ENCODE measurements around the gene RNF41.
"Not testable (repeated sequence)": the region's sequence is repeated elsewhere in the genome, so short reads cannot be mapped to it uniquely, and the experiment has no call there.

The RNF41 gene

GRCh38 chr12:56221757-56222530 is at the start of gene RNF41:
TSS of gene RNF41 (minus strand) at chr12:56221922. CDS start at chr12:56214047, 7,875 bp downstream.
- DNase-seq (ENCODE audit: insufficient read length, low spot score): peak; percentile 99
- FAIRE-seq: peak; percentile 86

GRCh38 chr12:56271031-56271430 is 49.3 kb upstream of the RNF41 start:
- FAIRE-seq (no peak), DNase-seq (ENCODE audit: insufficient read length, low spot score) (peak; percentile 28)

GRCh38 chr12:56267443-56268071 is 45.8 kb upstream of the RNF41 start:
- FAIRE-seq (no peak), DNase-seq (ENCODE audit: insufficient read length, low spot score) (no peak)

GRCh38 chr12:56266693-56267442 is 45.1 kb upstream of the RNF41 start, which contains the start of gene COQ10A:
TSS of gene COQ10A (plus strand) at chr12:56266942. CDS start at chr12:56267119, 177 bp downstream.
- FAIRE-seq: peak; percentile 89
- DNase-seq (ENCODE audit: insufficient read length, low spot score): peak; percentile 90

DNA sequence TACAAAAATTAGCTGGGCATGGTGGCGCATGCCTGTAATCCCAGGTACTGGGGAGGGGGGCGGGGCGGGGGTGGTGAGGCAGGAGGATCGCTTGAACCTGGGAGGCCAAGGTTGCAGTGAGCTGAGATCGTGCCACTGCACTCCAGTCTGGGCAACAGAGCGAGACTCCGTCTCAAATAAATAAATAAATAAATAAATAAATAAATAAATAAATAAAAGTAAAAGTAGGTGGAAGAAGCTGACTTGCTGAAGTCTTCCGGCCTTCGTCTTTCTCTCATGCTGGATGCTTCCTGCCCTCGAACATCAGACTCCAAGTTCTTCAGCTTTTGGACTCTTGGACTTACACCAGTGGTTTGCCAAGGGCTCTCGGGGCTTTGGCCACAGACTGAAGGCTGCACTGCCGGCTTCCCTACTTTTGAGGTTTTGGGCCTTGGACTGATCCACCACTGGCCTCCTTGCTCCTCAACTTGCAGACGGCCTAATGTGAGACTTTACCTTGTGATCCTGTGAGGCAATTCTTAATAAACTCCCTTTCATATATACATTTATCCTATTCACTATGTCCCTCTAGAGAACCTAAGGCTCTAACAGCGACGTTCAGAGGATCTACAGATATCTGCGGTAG is 44.5 kb upstream of the RNF41 start:
- not testable (repeated sequence) for DNase-seq (ENCODE audit: insufficient read length, low spot score); FAIRE-seq

DNA sequence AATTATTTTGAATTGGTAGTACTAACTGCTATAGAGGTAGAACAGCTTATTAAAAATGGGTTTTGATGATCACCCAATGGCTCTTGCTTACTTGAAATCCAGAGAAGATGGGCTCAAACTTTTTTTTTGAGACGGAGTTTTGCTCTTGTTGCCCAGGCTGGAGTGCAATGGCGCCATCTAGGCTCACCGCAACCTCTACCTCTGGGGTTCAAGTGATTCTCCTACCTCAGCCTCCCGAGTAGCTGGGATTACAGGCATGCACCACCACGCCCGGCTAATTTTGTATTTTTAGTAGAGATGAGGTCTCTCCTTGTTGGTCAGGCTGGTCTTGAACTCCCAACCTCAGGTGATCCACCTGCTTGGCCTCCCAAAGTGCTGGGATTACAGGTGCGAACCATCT is 41.2 kb upstream of the RNF41 start:
- not testable (repeated sequence) for FAIRE-seq; DNase-seq (ENCODE audit: insufficient read length, low spot score)

DNA sequence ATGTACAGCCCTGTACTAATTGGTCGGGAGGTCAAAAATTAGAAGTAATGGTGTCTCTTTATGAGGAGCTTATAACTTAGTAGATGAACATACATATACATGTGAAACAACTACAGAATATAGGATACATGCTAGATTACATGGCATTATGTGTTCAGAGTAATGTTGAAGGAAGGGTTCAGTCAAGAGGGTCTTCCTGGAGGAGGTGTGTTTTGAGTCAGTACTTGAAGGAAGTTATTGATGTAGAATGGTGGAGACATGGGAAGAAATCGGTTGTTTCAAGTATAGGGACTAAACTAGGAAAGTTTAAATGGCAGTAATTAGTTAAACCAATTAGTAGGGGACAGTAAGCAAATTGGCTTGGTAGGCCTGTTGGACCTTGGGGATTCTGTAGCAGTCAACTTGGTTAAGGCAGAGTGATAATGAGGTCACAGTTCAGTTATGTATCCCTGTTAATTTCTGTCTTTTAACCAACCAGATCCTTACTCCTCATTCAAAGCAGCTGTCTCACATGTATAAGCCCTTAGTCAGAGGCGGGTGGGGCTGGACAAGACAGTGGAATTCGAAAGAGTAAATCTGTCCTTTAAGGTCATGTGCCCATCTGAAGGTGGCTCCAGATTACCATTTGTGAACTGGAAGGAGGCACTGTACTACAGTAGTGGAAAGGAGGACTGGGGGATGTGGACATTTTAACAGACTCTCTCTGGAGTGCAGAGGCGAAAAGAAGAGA is 39.9 kb upstream of the RNF41 start:
- FAIRE-seq: no peak

GRCh38 chr12:56260921-56261320 is 39.2 kb upstream of the RNF41 start:
- FAIRE-seq (no peak), DNase-seq (ENCODE audit: insufficient read length, low spot score) (no peak)

More for the DNA sequence above, 39.9 kb upstream of the RNF41 start:
- peak; percentile 83 for DNase-seq (ENCODE audit: insufficient read length, low spot score)

GRCh38 chr12:56260380-56260779 is 38.7 kb upstream of the RNF41 start:
- no peak for FAIRE-seq

GRCh38 chr12:56258820-56259183 is 37.1 kb upstream of the RNF41 start:
- FAIRE-seq (no peak), DNase-seq (ENCODE audit: insufficient read length, low spot score) (no peak)

More at GRCh38 chr12:56260380-56260779, 38.7 kb upstream of the RNF41 start:
- no peak for DNase-seq (ENCODE audit: insufficient read length, low spot score)

DNA sequence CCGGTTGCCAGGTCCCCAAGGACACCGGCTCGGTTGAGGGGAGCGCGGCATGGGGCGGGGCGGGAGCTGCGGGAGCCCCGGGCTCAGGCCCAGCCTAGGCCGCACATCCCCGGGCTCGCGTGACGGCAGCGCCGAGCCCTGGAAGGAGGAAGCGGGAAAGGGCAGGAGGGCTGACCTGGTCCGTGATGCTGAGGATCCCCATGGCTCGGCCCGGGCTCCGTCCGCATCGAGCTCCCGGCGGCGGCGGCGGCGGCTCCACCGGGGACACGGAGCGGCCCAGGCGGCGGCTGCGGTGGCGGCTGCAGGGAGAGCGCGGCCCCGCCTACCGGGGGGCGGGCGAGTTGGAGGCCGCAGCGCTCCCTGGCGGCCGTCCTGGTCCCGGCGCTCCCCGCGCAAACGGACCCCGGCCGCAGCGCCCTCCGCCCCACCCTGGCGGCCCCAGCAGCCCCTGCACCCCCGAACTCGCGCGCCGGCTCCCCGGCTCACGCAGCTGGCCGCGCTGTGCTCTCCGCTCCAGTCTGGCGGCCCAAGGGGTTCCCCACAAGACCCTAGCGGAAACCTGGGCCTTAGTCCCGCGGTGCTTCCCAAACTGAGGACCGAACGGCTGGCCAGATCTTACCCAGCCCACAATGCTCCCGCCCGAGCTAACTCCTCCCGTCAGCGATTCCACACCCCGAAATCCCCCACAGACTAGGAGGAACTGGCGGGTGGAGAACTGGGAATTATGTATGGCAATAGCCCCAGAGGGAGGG is 36.5 kb upstream of the RNF41 start, which contains the start of gene ANKRD52:
Gene ANKRD52 (minus strand): TSS at position 317 of the 752 bp plus-strand sequence. CDS start 115 bp downstream, at position 202.
- FAIRE-seq (peak; percentile 9), DNase-seq (ENCODE audit: insufficient read length, low spot score) (peak; percentile 82)

- no peak for FAIRE-seq
- DNase-seq (ENCODE audit: insufficient read length, low spot score): peak; percentile 47
Measured at GRCh38 chr12:56257491-56258067, 35.9 kb upstream of the RNF41 start.

- FAIRE-seq (no peak), DNase-seq (ENCODE audit: insufficient read length, low spot score) (no peak)
Measured at GRCh38 chr12:56257071-56257470, 35.3 kb upstream of the RNF41 start.

GRCh38 chr12:56256326-56256960 is 34.7 kb upstream of the RNF41 start:
- DNase-seq (ENCODE audit: insufficient read length, low spot score) (peak; percentile 25), FAIRE-seq (no peak)

DNA sequence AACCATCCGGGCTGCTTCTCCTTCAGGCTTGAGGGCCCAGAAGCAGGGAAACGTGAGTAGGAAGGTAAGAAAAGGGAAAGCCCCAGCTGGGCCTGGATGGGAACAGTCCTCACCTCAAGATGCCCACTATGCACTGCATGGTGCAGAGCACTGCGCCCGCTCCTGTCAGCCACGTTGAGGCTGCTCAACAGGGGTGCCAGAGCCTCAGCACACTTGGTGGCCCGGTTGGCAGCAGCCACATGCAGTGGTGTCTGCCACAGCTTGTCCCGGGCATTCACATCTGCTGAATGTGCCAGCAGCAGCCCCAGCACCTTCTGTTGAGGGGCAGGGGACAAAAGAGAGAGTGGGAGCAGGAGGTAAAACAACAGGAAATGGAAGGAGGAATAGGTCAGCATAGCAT is 33.9 kb upstream of the RNF41 start:
- FAIRE-seq: no peak
- DNase-seq (ENCODE audit: insufficient read length, low spot score): no peak

DNA sequence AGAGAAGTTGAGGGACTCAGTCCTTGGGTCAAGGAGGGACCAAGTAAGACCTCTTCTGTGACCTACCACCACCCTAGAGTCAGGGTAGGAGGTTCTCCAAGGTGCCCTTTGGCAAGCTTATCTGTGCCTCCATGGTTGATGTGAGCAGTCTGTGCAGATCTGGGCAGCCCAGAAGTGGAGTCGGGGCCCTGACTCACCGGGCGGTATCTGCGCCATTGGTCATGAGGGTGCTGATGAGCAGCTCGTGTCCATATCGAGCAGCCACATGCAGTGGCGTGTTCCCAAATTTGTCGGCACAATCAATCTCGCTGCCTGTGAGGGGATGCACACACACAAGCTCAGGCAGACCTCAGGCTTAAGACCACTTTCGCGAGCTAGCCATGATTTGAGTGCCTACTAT is 31.4 kb upstream of the RNF41 start:
- DNase-seq (ENCODE audit: insufficient read length, low spot score) (no peak), FAIRE-seq (no peak)

- FAIRE-seq (no peak), DNase-seq (ENCODE audit: insufficient read length, low spot score) (no peak)
Measured at GRCh38 chr12:56252649-56253048, 30.9 kb upstream of the RNF41 start.

DNA sequence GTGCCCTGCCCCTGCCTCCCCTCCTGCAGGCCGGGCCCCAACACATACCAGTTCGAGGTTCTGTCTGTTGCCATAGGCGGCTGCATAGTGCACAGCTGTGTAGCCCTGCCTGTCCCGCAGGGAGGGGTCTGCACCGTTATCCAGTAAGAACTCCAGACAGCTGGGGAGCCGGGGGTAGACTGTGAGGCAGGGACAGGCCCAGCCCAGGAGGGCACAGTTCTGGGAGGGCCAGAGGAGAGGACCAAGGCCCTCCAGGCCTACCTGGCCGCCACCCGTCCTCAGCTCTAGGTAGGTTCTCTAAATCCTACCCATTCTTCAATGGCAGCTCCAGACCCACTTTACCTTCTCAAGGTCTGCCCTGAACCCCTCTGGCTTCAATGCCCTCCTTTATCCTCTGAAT is 27.0 kb upstream of the RNF41 start:
- DNase-seq (ENCODE audit: insufficient read length, low spot score) (no peak), FAIRE-seq (no peak)
